Islet precursor cell (in vitro differentiated cells): ENCODE results near the gene GGA1.

Source experiments
- DNase-seq: peaks from one replicate; pipeline ENCODE4 v3.0.0-alpha.2; 2018

Gene GGA1

DNA sequence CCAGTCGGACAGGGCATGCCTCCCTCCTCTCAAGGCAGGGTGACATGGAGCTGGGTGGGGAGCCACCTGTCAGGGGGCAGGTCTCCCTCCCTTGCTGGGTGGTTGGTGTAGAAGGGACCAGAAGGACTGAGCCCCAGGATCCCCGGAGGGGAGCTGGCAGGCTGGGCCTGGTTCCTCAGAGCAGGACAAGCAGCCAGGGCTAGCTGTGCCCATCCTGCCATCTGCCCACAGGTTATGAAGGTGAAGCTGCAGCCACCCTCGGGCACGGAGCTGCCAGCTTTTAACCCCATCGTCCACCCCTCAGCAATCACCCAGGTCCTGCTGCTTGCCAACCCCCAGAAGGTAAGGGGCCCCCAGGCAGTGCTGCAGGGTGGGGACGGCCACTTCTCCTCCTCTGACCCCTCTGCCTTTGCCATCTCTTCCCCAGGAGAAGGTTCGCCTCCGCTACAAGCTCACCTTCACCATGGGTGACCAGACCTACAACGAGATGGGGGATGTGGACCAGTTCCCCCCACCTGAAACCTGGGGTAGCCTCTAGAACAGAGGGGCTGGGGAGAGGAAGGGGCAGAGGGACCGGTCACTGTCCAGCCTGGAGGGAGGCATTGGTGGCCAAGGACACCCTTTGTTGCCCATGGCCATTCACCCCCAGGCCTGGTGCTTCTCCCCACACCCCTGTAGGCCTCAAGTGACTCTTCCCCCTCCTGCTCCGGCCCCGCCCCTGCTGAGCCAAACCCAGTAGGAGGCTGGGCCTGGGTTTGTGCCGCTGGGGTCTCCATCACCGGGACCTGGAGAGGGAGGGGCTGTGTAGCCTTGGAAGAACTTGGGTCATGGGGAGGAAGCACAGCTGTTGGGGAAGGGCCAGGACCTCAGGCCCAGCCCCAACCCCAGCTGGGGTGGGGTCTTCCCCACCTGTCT is 23.8 kb downstream of the GGA1 start:
- no peak for DNase-seq

DNA sequence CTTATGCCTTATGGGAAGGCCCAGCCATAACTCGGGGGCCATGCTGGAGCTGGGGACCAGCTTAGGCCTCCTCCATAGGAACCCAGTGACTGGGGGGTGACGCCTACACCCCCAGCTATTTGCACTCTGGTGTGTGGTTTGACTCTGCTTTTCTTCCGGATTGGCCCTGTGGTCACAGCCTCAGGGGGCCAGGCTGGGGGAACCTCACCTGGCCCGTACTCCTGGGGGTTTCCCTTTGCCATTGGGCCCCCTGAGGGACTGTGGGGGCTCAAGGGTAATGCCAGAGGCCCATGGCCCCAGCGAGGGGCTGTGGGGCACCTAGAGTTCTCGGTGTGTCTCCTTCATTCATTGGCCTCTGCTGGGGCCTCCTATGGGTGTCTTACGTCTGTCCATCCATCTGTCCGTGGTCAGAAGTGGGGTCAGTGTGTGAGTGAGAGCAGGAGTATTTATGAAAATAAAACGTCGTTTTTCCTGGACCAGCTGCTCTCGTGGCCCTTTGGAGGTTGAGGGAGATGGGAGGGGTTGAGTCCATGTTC is 24.5 kb downstream of the GGA1 start:
- no peak for DNase-seq

DNA sequence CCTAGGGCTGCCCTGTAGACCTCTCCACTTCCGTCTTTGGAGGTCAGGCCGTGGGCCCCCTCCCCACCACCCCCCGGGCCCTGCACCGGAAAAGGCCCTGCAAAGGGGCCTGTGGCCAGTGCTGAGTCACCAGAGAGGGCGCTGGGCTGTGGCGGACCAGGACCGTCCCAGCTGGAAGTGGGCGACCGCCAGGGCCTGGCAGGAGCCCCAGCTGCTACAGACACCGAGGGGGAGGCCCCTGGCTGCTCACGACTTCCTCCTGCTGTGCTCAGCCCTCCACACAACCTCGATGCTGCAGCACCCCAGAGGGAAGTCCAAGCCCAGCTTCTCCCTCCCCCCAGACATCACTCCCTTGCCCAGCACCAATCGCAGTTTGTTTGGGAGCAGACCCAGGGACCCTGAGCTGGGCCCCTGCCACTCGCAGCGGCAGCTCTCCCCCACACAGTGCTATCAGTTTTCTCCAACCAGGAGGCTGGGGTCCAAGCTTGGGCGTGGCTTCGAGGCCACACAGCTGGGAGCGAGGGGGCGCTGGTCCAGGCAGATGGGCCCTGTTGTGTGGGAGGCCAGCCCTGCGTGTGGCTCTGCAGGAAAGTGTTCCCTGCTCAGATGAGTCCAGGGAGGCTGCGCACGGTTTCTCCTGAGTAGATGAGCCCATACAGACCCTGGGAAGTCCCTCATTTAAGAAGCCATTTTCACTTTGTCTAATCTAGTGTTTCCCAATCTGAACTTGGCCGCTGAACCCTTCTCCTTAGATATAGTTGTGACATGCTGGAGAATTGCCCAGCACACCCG is 25.2 kb downstream of the GGA1 start:
- DNase-seq: peak; percentile 91

DNA sequence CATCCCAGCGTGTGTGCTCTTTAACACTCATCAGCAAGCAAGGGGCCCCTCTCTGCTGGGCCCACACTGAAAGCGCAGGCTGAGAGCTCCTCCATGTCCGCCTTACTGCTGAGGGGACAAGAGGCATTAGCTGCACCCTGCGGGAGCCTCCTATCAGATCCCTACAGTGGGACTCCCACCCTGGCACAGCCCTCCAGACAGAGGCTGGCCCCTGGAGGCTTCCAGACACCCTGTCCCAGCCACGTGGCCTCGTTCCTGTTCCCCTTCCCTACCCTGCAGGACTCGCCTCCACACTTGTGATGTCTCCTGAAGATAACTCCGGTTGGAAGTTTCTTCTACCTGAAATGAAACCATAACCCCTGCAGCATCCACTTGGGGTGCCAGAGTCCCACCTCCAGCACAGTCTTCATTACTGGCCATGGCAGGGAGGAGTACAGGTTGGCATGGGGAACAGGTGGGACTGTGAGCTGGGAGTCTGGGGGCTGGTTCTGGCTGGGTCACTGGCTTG is 25.8 kb downstream of the GGA1 start:
- DNase-seq: no peak

DNA sequence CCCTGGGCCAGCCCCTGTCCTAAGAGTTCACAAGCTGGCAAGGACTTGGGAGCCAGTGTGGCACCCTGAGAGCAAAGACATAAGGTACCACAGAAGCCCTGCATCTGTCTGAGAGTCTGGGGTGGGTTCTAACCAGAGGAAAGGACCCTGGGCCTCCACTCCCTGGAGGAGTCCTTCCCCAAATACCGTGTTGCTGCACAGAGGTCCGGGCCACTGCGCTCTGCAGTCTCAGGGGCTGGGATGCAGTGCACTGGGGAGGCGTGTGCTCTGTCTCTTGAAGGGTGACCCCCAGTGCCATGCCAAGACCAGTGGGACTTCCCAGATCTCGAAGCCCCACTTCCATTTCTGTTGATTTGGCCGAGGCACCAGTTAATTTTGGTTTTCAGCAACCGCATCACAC is 26.5 kb downstream of the GGA1 start:
- DNase-seq: no peak

DNA sequence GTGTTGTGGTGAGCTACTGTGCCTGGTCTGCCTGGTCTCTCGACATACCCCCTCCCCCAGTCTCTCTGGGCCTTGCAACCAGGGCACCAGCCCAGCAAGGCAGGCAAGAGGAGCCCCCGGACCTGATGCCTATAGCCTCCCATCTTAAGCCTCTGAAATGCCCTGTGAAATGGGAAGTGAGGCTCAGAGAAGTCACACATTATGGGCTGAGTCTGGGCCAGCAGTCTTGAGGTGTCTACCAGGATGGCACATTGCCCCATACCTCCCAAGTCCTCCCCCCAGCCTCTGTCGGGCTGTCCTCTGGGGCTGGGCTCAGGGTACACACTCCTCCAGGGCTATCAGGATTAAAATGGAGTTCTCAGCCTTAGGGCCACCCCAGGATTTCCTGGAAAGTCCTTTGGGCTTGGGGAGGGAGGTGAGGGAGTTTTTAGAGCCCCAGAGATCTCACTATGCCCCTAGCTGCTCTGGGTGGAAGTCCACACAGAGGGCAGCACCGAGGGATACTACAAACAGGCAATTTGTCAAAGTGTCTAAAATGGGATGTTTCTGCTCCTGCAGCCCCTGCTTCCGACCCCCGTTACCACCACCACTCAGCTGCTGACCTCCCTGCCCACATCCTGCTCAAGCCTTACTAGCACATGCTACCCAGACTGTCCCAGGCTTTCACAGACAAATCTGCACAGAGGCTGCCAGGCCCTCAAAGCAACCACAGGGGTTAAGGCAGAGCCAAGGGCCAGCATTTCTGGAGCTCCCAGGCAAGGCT is 27.7 kb downstream of the GGA1 start:
- peak; percentile 88 for DNase-seq

DNA sequence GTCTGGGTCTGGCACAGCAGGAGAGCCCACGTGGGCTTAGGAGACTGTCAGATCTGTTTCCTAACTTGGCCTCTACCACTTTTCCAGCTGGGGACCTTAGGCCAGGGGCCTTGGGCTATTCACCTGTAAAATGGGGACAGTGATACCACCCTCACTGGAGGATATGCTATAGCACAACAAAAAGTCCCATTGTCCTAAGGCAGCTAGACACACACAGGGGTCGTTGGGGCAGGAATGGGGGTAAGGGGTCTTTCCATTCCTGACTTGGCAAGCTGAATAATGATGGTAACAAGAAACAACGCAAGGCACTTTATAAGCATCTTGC is 28.3 kb downstream of the GGA1 start:
- DNase-seq: no peak

DNA sequence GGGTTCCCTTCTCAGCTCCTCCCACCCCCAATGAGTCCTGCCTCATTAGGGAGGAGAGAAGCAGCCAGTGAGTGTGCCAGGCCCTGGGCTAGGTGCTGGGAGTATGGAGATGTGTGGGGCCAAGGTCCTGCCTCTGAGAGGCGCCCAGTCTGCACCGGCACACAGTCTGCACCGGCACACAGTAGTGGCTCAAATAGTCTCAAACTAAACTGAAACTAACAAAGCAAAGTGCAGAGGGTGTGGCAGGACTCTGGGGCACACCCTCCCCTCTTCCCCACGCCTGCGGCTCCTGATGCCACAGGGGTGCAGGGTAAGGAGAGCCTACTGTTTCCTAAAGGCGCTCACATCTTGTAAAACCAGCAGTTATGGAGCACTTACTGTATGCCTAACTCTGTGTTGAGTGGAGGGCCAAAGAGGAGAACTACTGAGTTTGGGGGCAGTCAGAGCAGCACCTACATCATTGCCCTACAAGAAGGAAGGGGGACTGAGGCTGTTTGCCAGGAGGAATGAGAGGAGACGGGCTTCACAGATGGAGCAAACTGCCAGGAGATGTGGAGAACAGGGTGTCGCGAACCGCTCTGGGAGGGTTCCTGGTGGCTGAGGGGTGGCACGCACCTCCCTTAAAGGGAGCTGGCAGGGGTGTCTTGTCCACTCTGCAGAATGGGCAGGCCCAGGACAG is 29.9 kb downstream of the GGA1 start:
- DNase-seq: no peak

DNA sequence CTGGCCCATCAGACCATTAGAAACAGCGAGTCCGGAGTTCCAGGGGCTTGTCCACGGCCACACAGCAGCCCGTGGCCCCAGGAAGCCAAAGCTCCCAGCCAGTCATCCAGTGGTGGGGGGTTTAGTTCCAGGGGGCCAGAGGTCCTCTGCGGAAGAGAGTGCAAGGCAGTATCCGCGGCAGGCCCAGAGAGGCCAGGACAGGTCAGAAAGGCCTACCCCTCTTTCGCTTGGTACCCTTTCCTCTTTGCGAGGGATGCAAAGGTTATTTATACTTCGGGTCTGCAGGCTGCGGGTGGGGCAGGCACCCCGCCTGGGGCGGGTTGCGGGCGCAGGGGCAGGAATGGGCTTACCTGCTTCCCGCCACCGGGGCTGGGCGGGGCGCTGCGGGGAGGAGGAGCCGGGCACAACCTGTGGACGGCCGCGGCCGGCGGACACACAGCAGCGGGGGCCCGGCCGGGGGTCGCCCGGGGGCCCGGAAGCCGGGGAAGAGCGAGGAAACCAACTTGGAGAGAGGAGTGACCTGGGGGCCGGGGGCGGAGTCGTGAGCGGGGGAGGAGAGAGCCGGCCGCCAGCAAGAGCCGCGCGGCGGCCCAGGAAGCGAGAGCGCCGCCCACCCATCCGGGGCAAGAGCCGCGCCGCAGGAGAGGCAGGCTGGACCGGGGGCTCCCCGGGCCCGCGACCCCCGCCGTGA is 30.6 kb downstream of the GGA1 start, which contains the start of gene SH3BP1:
SH3BP1 (plus strand) TSS at position 600 of the 691 bp plus-strand sequence. CDS start 119 bp downstream, outside the sequence.
- peak; percentile 93 for DNase-seq

DNA sequence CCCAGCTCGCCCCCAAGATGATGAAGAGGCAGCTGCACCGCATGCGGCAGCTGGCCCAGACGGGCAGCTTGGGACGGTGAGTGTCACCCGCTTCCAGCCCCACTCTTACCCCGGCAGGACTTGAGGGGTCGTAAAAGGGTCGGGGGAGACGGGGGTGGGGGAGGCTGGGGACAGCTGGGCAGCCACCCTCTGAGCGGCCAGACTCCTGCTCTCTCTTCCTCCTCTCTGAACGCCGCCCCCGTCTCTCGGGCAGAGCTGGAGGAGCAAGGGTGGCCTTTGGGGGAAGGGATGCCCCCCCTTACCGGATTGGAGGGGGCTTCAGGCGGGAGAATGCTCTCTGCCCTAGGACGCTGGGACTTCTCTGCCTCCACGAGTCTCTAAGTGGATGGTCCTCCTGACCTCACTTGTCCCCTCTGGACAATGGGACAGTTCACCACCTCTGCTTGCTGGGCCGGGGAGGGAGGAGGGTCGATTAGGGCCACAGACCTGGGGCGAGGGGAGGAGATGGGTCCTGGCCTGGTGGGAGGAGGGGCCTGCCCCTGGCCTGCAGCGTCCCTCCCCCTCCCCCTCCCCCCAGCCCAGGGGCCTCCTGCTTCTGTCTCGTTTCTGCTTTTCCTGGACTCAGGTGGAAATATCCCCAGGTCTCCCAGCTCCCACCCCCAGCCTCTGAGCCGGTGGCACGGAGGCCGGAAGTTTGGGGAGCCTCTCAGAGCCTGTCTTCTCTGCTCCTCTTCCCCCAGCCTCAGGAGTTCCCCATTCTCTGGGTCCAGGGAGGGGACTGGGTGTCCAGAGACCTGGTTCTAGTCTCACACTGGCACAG is 31.3 kb downstream of the GGA1 start:
- peak; percentile 81 for DNase-seq

DNA sequence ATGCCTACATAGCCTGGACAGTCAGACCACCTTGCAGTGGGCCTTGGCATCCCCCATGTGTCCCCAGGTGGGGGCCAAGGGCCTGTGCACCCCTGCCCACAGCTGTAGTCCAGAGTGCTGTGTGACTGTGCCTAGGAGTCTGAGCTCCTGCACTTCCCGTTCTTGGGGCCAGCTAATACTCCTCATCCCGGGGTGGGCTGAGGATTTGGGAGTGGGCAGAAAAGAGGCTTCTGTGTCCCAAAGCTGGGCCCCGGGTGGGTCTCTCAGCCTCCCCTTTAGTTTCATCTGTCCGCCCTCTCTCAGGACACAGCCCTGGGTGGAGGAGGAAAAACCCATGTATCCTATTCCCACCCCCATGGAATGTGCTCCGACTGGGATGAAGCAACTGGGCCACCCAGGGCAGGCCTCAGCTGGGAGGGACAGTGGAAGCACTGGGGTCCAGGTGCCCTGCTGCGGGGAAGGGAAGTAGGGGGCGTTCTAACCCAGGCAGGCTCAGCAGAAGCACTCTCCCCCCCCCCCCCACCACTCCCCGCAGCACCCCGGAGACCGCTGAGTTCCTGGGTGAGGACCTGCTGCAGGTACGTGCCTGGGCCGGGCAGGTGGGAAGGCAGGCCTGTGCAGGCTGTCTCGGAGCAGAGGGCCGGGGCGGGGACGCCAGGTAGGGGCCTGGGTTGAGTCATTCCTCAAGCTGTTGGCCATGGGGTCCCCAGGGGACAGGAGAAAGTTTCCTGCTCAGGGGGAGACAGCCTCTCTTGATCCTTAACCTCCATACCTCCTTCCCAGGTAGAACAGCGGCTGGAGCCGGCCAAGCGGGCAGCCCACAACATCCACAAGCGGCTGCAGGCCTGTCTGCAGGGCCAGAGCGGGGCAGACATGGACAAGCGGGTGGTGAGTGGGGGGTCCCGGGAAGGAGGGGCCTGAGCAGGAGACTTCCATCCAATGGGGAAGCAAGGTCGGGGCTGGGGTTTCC is 32.2 kb downstream of the GGA1 start:
- no peak for DNase-seq

DNA sequence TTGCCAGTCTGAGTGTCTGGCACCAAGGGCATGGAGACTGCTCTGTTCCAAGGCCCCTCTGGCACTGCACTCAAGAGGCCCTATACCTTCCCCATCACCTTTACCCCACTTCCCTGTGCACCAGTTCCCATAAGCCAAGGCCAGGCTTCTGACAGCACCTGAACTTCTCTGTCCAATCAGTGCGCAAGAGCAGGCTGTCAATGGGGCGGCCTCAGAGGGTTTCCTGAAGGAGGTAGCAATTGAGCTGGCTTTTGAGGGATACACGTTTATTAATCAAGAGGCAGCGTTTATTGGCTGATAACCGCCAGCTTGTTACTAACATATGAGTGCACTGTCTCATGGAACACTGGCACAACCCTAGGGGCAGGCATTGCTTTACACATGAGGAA is 32.9 kb downstream of the GGA1 start:
- no peak for DNase-seq

DNA sequence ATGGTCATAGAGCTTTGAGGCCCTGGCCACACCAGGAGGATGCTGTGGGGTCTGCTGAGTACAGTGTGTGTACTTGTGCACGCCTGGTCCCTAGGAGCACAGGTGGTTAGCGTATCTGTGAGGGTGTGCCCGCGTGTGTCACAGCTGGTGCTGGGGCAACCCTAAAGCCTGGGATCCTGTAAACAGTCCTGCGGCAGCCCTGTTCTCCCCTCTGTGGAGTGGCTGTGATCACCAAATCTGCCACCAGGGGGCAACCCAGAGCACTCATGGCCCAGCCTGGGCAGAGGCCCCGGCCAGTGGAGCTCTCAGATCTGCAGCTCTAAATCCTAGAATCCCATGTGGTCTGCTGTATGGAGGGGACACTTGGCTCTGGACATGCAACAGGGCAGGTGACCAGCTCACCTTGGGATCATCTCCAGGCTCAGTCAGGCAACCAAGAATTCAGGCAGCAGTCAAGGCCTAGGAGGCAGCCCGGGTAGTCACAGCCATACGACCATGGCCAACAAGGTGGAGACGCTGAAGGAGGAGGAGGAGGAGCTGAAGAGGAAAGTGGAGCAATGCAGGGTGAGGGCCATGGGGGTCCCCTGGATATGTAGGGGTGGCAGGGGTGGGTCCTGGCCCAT is 34.7 kb downstream of the GGA1 start:
- peak; percentile 89 for DNase-seq

DNA sequence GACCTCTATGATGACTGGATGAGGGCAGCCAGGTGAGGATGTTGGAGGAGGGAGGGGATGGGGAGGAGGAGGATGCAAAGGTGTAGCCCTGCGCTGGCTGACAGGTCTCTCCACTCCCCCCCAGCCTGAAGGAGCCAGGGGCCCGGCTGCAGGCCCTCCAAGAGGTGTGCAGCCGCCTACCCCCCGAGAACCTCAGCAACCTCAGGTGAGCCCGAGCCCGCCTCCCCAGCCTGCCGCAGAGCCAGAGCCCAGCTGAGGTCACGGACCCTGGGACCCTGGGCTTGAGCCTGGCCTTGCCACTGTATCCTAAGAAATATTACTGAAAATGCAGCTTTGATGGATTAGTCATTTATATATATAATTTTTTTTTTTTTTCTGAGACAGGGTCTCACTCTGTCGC is 38.7 kb downstream of the GGA1 start:
- no peak for DNase-seq

DNA sequence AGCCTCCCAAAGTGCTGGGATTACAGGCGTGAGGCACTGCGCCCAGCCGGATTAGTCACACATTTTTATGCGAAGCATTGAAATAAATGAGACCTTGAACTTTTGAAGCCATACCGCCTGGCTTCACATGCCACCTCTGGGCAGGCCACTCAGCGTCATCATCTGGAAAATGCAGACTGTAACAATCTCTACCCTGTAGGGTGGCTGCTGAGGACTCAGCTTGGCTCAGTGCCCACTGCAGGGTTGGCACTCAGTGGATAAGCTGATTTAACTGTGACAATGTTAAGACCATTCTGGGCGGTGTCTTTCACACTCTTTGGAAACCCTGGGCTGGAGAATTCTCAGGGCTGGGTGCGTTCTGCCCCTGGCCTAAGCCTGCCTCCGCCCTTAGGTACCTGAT is 39.3 kb downstream of the GGA1 start:
- no peak for DNase-seq

DNA sequence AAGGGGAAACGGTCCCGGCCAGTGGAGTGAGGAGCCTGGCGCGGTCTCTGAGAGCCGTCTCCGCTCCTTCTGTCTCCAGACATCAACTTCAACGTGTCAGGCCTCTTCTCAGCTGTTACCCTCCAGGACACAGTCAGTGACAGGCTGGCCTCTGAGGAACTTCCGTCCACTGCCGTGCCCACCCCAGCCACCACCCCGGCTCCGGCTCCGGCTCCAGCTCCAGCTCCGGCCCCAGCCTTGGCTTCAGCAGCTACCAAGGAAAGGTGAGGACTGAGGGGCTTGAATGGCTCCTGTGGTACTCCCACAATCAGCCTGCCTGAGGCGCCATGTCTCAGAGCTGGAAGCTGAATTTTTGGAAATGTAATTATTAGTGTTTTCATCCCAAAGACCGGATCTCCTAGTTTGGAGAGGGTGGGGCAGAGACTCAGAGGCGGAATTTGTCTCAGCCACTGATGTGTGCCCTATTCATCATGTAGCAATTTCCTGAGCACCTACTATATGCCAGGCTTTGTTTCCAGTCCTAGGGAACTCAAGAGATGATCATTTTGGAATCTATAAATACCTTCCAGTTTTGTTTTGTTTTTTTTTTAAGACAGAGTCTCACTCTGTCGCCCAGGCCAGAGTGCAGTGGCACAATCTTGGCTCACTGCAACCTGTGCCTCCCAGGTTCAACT is 42.0 kb downstream of the GGA1 start:
- no peak for DNase-seq

DNA sequence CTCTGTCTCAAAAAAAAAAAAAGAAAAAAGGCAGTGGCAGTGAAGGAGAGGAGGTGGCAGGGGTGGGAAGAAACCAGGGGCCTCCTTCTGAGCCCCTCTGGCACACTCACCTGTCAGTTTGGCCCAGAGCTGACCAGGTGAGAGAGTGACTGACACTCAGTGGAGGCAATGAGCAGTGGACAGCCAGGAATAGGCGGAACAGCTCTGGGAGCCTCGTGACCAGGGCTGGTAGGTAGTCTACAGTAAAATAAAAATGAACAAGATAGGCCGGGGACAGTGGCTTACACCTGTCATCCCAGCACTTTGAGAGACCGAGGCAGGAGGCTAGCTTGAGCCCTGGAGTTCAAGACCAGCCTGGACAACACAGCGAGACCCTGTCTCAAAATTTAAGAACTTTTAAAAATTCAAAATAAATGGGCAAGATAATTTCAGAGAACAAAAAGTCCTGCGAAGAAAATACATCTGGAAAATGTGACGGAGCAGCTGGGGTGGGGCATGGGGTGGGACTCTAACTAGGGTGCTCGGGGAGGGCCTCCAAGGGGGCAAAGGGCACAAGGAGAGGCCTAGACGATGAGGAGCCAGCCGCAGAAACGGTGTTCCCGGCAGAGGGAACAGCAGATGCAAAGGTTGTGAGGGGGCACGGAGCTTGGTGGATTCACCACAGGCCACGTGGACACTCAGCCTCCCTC is 46.1 kb downstream of the GGA1 start:
- DNase-seq: no peak

DNA sequence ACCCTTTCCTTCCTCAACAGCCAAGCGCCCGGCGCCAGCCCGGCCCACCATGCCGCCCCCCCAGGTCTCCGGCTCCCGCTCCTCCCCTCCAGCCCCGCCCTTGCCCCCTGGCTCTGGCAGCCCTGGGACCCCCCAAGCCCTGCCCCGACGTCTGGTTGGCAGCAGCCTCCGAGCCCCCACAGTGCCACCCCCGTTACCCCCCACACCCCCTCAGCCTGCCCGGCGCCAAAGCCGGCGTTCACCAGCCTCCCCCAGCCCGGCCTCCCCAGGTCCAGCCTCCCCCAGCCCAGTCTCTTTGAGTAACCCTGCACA is 46.6 kb downstream of the GGA1 start:
- no peak for DNase-seq
